H1 (cell line): ENCODE results near the gene KATNBL1.

Experiments used
- CTCF ChIP-seq, 3 experiments: IDR thresholded peaks; 1 replicate in 2 of 3; 2 replicates in 1 of 3; pipeline versions ENCODE4 v1.5.1 to v1.6.1; 2011; ENCODE audit warnings: low read length in 3 of 3, mild to moderate bottlenecking in 3 of 3, inconsistent platforms in 2 of 3, low read depth in 1 of 3, moderate library complexity in 1 of 3; ENCODE audit not compliant: insufficient read depth in 1 of 3; ENCODE audit errors: control extremely low read depth in 1 of 3
- JUN ChIP-seq: IDR thresholded peaks from 2 replicates; pipeline ENCODE4 v1.6.1; 2011; ENCODE audit warnings: low read depth, mild to moderate bottlenecking, improper control_type of control experiment, low read length
- MAFK ChIP-seq: IDR thresholded peaks from 2 replicates; pipeline ENCODE4 v1.6.1; 2012; ENCODE audit warnings: low read depth, mild to moderate bottlenecking, improper control_type of control experiment, low read length
- PHF8 ChIP-seq: fragments of 200-600 bp; sonication (generic); conservative IDR thresholded peaks from 2 replicates; pipeline ENCODE4 v1.7.1; 2012; ENCODE audit warnings: low read depth, mild to moderate bottlenecking, inconsistent platforms, low read length, moderate library complexity
- POLR2A ChIP-seq, 2 experiments: IDR thresholded peaks; 1 replicate in 1 of 2; 2 replicates in 1 of 2; pipeline ENCODE4 v1.6.1; 2011; ENCODE audit warnings: low read depth in 2 of 2, low read length in 2 of 2, mild to moderate bottlenecking in 2 of 2; ENCODE audit errors: control extremely low read depth in 1 of 2
- SP2 ChIP-seq: IDR thresholded peaks from 2 replicates; pipeline ENCODE4 v1.6.1; 2012; ENCODE audit warnings: mild to moderate bottlenecking, low read length, inconsistent platforms

- TF ChIP-seq JUN = no peak
- no peak for TF ChIP-seq PHF8
- no peak; a peak in 1 of 3 replicates for TF ChIP-seq POLR2A (IDR thresholded peaks at IDR 0.05; ENCODE audit: control extremely low read depth in 1 of 2, low read depth in 2 of 2, low read length in 2 of 2)
- TF ChIP-seq SP2 = no peak
- no peak for TF ChIP-seq CTCF (IDR thresholded peaks at IDR 0.05; ENCODE audit: control extremely low read depth in 1 of 3, insufficient read depth in 1 of 3, low read depth in 1 of 3, low read length in 3 of 3)
- TF ChIP-seq MAFK = no peak
Observed at GRCh38 chr15:34223904-34224596, 14.2 kb upstream of the KATNBL1 start.
